Subcutaneous adipose tissue (tissue), 4 donors: ENCODE results near the gene STK32A. TPM values are rescaled to one million over a fixed set of nuclear protein-coding genes. Genes with fewer than 3 reads are reported as not detected.

Source experiments
- CTCF ChIP-seq: fragments of 450-650 bp; IDR thresholded peaks from one replicate; pipeline ENCODE4 v1.5.1; 2016; ENCODE audit warnings: low read depth, mild to moderate bottlenecking, control low read depth, antibody characterized with exemption, moderate library complexity
- total RNA-seq, 4 donors: library from RNA; depleted of rRNA; stranded (reverse); fragments of >200 nt; gene quantifications; one replicate each; pipeline ENCODE4 v1.1.0, GENCODE V29; 2016

STK32A gene
- total RNA-seq, 4 donors from 2014 or later: 1.8 to 5.3 (median 4.3) TPM

- TF ChIP-seq CTCF: no peak
These were observed 92.6 kb downstream of the STK32A start for GRCh38 chr5:147327421-147327820.

DNA sequence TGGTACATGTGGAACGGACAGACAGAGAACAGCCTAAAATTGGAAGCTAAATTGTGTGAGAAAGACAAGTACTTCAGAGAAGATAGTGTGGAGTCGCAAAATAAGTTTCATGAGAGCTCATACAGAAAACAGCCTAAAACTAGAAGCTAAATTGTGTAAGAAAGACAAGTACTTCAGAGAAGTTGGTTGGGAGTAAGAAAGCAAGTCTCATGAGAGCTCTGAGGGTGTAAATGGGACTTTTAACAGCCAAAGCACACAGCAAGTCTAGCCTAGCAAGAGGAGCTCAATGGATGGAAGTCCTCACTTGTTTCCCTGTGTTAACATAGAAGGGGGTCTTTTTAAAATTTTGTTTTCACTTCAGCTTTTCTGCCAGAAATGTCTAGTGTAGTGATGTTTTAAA, 93.1 kb downstream of the STK32A start:
- no peak for TF ChIP-seq CTCF

GRCh38 chr5:147332658-147333057, 97.8 kb downstream of the STK32A start:
- TF ChIP-seq CTCF: no peak

DNA sequence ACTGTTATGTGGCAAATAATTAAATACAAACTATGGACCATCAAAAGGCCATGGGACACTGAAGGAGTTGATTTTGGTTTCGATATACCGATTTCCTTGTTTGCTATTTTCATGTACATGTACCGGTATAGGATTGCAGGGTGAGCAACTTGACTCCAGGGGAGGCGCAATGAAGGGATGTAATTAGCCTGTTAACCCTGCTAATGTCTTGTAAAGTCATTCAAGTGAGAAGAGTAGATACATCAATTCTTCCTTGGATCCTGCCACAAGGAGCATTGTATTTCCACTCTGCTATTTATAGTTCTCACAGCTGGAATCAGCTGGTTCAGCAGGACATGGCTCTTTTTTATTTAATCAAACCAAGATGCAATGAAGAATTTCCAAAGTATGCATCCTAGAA, 102.0 kb downstream of the STK32A start:
- no peak for TF ChIP-seq CTCF

DNA sequence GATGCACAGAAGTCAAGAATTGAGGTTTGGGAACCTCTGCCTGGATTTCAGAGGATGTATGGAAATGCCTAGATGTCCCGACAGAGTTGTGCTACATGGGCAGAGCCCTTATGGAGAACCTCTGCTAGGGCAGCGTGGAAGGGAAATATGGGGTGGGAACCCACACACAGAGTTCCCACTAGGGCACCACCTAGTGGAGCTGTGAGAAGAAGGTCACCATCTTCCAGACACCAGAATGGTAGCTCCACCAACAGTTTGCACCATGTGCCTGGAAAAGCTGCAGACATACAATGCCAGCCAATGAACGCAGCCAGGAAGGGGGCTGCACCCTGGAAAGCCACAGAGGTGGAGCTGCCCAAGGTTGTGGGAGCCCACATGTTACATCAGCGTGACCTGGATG, 104.5 kb downstream of the STK32A start:
- TF ChIP-seq CTCF: no peak

DNA sequence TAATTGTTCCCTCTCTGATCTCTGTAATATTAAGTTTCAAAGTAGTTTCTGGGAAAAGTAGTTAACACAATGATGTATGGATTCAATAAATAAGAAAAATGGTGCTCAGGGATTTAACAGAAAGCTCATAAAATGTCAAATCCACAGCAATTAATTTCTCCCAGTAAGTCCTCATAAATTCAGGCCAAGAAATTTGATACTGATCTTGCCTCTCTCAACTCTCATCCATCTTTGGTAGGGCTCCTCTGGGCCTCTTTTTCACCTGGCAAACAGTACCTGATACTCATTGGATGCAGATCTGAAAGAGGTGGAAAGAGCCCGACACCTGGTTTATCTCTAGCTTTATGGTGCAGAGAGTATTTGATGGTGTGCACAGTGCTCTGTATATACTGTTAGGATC, 106.1 kb downstream of the STK32A start:
- TF ChIP-seq CTCF: no peak

DNA sequence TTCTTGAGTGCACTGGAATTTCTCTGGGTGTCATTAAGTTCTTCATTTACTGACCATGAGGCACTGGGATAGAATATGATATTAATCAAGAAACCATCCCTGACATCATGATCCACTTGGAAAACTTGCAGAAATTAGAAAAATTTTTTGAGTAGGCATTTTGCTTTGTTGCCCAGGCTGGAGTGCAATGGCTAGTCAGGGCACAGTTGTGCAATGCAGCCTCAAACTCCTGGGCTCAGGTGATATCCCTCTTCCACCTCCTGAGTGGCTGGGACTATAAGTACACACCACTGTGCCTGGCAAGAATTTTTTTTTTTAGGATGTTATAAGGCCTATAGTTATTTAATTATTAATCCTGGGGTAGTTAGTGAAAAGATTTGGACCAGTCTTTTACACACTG, 106.5 kb downstream of the STK32A start:
- no peak for TF ChIP-seq CTCF
